Stimulated activated CD4-positive, alpha-beta T cell treated with anti-CD3 and anti-CD28 coated beads, Interleukin-4, amount 100 ng/mL, for 1 hour (primary cell): ENCODE measurements around the gene PTPRR.

Source experiments
- DNase-seq: peaks from one replicate; pipeline ENCODE4 v3.0.0-alpha.2; 2020

Gene PTPRR

DNA sequence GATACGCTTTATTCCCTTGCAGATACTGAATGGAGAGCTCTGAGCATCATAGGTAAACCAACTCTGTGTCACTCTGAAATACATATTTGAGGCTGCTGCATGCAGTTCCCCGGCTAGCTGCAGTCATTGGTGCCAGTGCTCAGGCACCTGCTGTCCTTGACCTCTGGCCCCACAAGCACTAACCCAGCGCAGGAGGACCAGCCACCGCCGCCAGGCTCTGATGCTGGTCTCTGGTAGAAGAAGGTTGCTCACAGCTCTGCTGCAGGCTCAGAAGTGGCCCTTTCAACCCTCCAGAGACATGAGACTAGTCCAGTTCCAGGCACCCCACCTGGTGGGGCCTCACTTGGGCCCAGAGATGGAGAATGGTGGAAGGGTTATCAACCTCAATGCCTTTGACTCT, 248.8 kb downstream of the PTPRR start:
- DNase-seq: no peak

DNA sequence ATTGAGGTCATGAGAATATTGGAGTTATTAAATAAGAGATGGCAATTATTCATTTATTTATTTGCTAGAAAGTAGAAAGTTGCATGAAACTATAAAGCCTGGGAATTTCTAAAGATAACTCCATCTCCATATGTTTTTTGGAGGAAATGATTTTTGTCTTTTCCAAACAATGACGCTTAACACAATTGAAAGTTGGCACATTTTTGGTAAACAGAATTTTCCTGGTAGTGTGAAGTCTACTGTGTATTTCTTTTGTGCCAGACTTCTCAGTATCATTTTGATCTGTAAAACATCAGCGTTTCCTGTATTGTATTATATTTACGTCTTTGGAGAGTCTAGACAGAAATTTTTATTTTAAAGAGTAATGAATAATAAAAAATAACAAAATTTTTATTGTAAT, 249.6 kb downstream of the PTPRR start:
- DNase-seq: no peak

DNA sequence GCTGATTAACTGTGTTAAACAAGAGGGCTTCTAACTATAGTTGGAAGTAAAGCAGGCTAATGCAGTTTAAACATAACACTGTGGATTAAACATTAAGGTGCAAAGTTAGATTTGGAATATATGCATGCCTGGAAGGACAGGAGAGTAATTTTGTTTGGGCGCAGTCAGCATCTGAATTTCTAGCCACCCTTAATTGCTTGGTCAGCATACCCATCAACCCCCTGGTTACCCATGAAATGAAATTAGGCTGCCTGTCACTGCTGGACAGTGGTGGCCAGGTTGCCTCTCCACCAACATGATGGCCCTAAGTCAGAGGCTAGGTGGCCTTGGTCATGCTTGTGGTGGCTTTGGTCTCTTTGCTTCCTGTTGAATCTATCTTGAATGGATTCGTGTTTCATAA, 253.3 kb downstream of the PTPRR start:
- DNase-seq: no peak

DNA sequence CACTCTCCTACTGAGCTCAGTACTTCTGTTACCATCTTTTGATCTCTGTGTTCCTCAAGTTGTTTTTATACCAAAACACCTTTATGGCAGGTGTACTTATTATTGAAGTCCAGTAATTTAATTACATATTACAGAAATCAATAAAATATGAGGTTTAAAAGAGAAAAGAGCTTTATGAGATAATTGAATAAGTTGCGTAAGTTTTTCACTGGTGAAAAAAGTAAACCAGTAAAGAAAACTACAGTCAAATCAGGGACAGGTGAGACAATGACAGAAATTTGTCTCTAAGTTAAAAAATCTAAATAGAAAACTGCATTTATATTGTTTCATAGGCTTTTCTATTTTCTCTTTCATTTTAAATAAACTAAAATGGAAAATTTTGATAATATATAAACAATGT, 254.2 kb downstream of the PTPRR start:
- DNase-seq: no peak

DNA sequence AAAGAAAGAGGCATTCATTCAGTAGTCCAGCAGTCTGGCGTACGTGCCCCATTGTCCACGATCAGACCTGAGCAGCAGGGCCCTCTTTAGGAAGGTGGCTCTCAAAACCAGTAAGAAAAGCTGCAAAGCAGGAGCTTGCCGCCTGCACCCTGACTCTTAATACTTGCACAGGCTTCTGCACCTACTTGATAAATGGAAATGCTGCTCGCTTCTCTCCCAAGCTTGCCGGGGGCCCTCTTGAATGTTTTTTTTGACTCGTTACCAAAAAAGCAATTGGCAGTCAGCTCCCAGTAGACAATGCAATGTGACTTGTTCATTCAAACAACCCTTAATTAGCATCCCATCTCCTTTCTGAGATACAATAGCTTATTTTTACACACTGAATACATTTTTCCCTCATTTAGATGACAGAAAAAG, 256.1 kb downstream of the PTPRR start:
- no peak for DNase-seq

DNA sequence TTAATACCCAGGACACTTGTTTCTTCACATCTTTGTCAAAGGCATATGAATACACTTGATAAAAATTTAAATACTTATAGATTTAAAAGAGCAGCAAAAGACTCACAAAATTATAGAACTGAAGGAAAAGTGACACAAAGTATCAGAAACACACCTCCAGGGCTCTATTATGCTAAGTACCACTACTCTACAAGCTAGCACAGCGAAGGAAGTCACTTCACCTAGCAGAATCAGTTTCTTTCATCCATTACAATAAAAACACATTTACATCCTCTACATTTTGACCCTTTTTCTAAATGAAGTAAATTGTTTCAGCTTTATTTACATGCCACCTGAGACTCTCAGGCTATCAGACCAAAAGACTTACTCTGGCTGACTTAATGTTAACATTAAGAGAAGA, 256.7 kb downstream of the PTPRR start:
- DNase-seq: no peak

DNA sequence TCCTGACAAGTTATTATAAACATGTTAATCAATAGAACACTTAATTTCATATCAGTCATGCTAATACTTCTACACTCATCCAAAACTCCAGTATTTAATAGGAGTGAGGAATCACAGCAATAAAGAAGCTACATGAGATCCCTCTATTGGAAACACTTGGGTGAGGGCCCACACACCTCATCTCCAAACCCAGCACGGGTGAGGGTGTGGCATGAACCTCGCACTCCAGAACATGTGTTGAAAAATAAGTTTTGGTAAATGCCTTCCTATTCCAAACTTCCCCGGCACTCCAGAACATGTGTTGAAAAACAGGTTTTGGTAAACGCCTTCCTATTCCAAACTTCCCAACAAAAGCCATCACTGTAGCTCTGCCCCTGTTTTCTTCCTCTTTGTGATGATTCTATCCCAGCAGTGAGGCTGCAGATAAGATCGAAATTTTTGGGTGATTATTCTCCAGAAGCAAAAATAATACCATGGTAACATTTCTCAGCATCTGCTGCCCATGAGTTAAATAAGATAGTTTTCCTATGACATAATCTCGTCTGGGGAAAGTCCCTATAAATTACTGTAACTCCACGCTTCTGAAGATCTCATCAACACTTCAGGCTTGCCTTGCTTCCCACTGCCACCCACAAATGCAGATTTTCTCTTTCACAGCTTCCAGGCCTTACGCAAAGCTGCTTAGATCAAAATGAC, 258.9 kb downstream of the PTPRR start:
- DNase-seq: no peak

DNA sequence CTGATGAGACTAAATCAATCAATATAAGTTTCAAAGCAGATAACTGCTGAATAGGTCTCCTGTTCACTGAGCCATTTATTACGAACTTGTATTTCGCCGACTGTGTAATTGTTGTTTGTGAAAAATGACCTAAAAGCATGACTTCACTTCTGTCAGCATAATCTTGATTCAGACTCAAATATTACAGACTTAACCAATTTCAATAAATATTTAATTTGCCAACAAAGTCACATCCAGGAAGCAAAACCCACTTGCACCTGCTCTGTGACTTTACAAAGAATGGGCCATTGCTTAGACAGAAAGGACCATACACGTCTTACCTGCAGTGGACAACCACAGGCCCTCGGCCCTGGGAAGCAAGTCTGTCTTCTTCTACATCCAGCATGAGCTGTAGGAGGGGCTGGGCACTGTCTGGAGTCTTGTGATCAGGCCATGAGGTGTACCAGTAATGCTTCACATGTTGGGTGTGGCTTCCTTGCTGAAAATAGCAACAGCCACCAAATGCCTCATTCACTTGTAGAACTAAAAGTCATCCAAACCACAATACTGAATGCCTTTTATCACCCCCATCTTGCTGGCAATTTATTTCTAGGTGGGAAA, 259.8 kb downstream of the PTPRR start:
- DNase-seq: no peak

DNA sequence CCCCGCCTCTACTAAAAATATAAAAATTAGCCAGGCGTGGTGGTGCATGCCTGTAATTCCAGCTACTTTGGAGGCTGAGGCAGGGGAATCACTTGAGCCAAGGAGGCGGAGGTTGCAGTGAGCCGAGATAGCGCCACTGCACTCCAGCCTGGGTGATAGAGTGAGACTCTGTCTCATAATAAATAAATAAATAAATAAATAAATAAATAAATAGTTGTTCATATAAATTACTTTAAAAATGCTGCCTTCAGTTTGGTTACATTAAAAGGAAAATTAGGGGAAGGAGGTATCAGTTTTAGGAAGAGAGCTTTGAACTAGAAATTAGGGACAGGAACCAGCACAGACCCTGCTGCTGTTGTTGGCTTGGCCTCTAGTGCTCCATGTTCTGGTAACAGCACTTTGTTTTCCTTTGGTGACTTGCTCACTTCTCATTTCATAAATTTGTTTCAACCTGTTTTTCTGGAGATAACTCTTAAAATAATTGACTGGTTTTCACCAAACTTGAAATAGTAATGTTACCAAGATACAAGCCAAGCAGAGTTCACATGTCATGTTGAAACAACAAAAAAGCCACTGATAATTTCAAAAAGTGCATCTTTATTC, 260.4 kb downstream of the PTPRR start:
- no peak for DNase-seq

DNA sequence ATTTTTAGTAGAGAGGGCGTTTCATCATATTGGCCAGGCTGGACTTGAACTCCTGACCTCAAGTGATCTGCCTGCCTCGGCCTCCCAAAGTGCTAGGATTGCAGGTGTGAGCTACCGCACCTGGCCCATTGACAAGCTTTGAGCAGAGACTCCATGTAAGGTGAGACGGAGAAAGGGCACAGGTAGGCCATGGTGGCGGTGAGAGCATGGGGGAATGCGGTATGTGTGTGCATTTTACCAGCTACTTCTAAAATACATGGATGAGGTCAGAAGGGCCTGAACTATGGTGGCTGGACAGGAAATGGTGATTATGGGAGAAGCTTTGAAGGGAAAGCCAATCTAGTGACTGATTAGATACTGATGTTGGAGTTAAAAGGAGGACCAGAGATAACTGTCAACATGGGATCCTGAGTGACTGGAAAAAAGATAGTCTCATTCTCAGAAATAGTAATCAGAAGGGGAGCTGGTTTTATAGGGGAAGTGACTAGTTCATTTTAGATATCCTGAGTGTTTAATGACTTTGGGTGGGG, 261.4 kb downstream of the PTPRR start:
- no peak for DNase-seq

DNA sequence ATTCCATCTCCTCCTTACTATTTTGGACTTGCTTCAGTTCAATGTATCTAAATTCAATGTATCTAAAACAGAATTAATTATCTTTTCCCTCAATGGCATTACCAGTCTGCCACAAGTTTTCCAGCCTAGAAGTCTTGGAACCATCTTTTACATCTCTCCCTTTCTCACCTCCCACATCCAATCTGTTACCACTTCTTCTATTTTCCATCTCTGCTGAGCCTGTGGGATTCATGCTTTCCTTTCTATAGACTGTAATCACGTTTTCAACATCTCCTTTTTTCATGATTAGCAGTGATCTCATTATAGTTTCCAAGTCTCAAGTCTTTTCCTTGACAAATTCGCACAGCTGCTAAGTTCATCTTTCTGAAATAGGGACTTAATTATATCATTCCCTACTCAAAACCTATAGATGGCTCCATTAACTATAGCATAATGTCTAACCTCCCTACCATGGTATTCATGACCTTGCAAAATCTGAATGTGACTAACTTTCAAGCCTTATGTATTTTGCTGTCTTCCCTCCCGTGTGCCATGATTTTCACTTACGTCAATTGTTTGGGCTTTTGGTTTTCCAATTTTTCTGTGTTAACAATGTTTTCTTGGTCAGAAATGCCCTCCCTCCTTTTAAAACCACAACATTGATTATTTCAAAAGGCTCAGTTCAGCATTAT, 262.8 kb downstream of the PTPRR start:
- DNase-seq: no peak

DNA sequence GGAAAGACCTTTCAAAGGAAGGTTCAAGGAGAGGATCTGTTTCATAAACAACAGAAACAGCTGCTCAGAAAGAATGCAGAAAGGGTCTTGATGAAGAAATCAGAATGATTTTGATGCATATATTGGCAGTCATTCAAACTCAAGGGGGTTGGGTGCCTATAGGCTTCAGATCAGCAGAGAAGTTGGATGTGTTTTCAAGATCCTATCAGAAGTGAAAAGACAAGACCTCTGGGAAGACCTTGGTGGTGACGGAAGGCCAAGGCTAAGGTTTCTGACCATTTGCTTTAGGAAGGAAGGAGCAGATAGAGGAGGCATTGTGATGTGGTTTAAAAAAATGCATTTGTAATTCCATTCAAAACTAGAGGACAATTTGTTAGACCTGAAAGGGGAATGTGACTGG, 268.1 kb downstream of the PTPRR start:
- no peak for DNase-seq

DNA sequence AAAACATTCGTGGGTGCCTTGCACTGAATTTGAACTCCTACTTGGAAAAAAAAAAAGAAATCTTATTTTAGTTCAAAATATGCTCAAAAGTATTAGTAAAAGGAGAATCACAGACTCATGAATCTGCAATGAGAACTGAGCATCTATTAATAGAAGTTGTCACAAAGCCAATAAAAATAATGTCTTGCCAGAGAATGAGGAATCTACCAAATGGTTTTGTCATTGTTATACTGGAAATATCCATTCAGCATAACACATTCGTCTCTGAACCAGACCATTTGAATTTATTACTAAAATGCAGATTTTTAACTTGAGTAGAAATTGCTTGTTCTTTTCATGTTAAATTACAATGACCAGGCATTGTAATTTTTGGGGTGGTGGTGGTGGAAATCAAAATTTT, 271.7 kb downstream of the PTPRR start:
- no peak for DNase-seq

DNA sequence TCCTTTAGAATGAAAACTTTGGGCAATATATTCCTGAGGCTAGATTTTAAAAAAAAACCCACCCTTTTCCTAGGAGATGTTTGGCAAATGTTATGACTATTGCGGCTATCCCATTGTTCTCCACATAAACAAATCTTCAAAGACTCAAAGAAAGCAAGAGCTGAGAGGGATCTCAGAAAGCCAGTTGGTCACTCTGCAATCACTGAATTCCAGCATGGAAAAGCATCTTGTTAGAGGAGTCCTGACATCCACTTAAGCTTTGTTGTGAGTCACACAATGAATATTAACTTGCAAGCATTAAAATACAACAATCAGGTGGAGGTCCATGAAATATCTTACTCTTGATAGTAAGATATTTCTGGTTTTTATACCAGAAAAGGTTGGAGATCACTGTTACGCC, 272.3 kb downstream of the PTPRR start:
- no peak for DNase-seq

DNA sequence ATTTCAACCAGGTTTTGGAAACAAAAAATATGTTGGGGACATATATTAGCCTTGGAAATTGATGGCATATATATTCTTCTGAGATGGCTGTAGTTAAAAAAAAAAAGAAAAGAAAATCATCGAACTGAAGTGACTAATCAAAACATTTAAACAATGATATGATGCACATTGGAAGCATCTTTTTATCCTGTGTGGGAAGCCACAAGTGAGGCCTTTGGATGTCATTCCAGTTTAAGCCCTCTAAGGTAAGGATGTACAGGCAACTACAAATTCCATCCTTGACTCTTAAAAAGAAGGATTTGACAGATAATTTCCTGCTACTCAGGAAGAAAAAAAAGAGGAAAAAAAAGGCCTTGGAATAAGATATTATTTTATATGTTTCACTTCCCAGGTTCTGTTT, 273.7 kb downstream of the PTPRR start:
- DNase-seq: no peak

DNA sequence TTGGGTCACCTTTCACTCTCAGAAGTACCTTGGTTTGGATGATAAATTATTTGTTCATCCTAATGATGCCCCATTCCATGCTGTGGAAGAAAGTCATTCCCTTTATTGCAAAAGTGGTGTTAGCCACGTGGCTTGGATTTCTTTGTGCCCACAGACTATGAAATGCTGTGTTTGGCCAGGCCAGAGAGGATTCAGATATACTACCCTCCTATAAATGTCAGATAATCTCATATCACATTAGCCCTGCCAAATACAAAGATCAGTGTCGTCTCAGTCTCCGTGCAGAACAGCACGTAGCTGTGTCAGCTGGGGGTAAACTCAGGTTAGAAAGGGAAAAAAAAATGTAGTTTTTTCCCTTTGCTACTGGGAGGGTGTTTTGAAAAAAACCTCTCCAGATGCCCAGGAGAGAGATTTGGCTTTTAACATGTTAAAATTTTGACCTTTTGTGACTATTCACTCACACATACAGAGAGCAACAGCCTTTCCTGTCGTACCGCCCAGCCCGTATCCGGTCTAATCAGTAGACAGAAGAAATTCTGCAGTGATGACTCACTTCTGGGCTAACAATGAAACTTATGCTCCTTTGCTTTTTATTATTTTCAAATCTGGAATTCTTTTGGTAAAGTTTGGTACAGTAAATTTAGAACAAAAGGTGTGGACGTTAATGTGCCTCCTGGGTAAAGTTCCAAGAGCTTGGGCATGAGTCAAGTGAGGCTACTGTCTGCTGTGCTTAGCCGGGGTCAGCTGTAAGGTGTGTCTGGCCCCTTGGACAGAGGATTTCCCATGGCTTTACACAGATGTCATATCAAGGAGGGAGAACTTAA, 274.8 kb downstream of the PTPRR start:
- no peak for DNase-seq

DNA sequence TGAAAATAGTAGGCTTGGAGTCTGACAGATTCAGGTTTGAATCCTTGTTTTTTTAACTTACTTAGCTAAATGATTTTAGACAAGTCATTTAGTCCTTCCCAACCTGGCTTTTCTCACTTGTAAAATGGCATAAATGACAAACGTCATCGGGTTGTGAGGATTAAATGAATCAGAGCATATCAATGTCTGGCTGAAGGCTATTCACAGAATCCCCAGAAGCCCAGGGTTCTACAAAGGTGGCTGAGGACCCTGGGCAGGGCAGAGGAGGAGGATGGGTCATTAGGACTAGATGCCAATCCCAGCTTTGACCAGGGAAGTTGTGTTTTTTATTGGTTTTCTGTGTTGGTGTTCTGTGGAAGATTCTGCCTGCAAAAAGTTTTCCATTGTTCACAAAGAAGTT, 275.7 kb downstream of the PTPRR start:
- DNase-seq: no peak

DNA sequence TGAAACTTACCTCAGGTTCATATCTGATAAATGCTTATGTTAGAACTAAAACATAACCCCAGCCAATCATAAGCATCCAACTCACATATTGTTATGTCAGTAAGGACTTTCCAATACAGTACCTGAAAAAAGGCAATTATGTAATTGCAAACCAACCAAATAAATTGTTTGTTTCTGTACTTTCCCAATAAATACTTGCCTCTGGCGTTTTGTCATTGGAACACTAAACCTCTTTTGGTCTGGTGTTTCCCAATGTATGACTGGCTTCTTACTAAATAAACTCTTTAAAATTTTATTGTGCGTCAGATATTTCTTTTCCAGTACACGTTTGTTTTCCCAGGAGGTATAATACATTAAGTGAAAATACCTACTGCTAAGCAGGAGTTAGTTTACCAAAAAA, 276.6 kb downstream of the PTPRR start:
- no peak for DNase-seq

DNA sequence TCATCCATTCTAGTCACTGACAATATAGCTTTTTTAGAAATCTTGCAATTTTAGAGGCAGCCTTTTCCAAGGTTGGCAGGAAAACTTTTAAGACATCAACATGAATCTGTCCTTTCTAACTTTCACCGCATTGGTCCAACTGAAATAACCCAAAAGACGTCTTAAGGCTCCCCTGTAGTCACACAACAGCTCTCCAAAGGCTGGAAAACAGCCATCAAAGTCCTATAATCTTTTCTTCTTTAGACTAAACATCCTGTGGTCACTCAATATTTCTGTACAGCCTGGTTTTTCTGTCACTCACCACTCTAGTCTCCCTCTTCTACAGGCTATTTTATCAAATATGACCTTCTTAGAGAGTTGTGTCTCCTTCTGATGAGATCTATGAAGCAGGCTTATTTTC, 278.8 kb downstream of the PTPRR start:
- no peak for DNase-seq

DNA sequence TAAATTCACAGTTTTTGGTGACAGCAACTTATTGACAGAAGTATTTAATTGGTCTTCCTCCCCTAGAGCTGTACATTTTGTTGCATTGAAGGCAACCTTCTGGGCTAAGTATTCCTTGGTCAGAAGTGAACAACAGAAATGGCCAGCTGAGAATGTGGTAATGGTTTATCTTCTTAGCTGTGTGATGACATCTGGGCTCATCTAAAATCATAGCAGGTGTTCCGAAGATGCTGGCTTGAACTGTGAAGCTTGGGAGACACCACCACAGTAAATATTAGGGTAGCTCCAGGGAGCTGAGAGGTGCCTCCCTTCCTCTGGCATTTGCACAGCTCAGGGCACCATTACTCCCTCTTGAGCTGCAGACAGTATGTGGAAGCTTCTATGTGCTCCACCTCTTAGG, 279.6 kb downstream of the PTPRR start:
- DNase-seq: no peak

DNA sequence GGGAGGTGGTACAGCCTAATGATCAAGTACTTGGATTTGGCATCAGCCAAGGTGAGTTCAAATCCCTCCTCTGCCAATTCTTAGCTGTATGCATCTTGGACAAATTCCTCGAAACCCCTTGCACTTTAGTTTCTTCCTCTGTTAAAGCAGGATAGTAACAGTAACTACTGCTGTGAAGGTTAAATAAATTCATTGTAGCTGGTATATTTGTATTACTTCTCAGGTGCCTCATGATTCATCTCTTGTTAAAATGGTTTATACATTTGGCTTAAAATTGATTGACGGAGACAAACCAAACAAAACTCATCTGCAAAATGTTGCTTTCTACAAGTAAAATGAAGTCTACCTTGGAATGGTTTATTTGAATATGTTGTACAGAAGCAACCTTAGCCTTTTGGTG, 281.0 kb downstream of the PTPRR start:
- no peak for DNase-seq

DNA sequence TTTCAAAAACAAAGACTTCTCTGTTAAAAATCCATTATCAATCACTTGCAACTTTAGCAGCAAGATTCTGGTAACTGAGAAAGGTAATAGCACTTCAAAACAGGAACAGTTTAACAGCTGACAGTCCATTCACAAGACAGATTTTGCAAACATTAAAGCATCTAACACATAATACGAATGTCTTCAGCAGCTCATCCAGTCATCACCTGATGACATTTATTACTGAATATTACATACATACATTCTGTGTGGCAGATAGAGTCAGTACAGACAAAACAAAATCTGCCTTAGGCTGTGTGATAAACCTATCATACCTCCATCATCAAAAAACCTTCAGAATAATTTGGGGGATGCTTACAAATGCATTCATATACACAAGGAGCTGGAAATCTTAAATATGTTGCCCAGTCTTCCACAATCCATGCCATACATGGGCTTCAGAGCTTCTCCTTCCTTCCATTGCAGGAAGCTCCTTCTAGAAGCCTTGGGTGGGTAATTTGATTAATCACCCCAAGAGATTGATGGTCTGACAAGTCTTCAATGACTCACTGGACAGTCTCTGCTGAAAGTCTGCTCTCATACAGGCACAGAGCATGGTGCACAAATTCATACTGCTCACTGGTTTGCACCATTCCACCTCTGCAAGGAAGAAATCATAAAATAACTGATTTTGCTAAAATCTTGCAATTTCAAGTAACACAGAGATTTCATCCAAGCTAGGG, 281.7 kb downstream of the PTPRR start:
- DNase-seq: no peak
